OCI-LY3 (cell line): ENCODE measurements around the gene MYLK.
A peak's percentile ranks its signal among the peaks of the same experiment; 100 is the strongest.

Experiments used
- H2AFZ ChIP-seq: fragments of 200-600, 300-600 bp; shearing (Covaris generic); 2 replicates; pipeline ENCODE4 v1.6.0; 2014; ENCODE audit warnings: antibody characterized with exemption, low read depth, low read length
- H3K27ac ChIP-seq: fragments of 200-600, 300-600 bp; sonication (generic); 2 replicates; pipeline ENCODE4 v1.5.1; 2014; ENCODE audit warnings: mild to moderate bottlenecking, low read length, moderate library complexity, mixed read lengths
- H3K27me3 ChIP-seq: fragments of 200-600, 300-600 bp; sonication (generic); 2 replicates; pipeline ENCODE4 v1.6.1; 2014; ENCODE audit warnings: low read depth, low read length, mixed read lengths
- H3K36me3 ChIP-seq: fragments of 200-600, 300-600 bp; sonication (generic); replicated peaks from 2 replicates; pipeline ENCODE3; 2014; ENCODE audit warnings: low read depth, low read length, mixed read lengths
- H3K4me1 ChIP-seq: fragments of 300-600, 200-600 bp; sonication (generic); 2 replicates; pipeline ENCODE4 v1.6.1; 2014; ENCODE audit warnings: low read length, mixed read lengths
- H3K4me2 ChIP-seq: fragments of 200-600, 300-600 bp; sonication (generic); 2 replicates; pipeline ENCODE4 v1.6.1; 2014; ENCODE audit warnings: low read length, mixed read lengths
- H3K4me3 ChIP-seq: fragments of 300-600, 200-600 bp; sonication (generic); 2 replicates; pipeline ENCODE4 v1.5.1; 2014; ENCODE audit warnings: antibody characterized with exemption, mild to moderate bottlenecking, low read length, moderate library complexity
- H3K79me2 ChIP-seq: fragments of 300-600, 200-600 bp; shearing (Covaris generic); 2 replicates; pipeline ENCODE4 v1.6.1; 2014; ENCODE audit warnings: mild to moderate bottlenecking, low read length, mixed read lengths
- H3K9ac ChIP-seq: fragments of 300-600, 200-600 bp; shearing (Covaris generic); 2 replicates; pipeline ENCODE4 v1.6.0; 2014; ENCODE audit warnings: mild to moderate bottlenecking, low read length, moderate library complexity
- H3K9me3 ChIP-seq: fragments of 200-600, 300-600 bp; shearing (Covaris generic); 2 replicates; pipeline ENCODE4 v1.6.1; 2014; ENCODE audit warnings: low read length, mixed read lengths; ENCODE audit not compliant: insufficient read depth
- H4K20me1 ChIP-seq: fragments of 200-600, 300-600 bp; sonication (generic); 2 replicates; pipeline ENCODE4 v1.6.1; 2016; ENCODE audit warnings: low read length, mixed read lengths; ENCODE audit not compliant: insufficient read depth
- CTCF ChIP-seq: fragments of 200-600, 300-600 bp; sonication (generic); IDR thresholded peaks from 2 replicates; pipeline ENCODE4 v1.5.1; 2014; ENCODE audit warnings: antibody characterized with exemption, low read length, low read depth
- EZH2phosphoT487 ChIP-seq: fragments of 200-600 bp; shearing (Covaris generic); IDR thresholded peaks from 2 replicates; pipeline ENCODE4 v1.6.1; 2018; ENCODE audit warnings: antibody characterized with exemption, mixed run types, low read depth

MYLK gene

GRCh38 chr3:123586131-123586530 is 298.0 kb downstream of the MYLK start:
- Histone ChIP-seq H4K20me1 (no peaks in the 10 kb centered on the region), H3K27ac (peak overlapping the region; percentile 68), H3K4me1 (peaks cover 16% of the 10 kb centered on the region; the same call in 1 of the 2 replicates), H3K4me2 (peak overlapping the region; percentile 85), H3K36me3 (peaks cover 41% of the 10 kb centered on the region), H2AFZ (peak overlapping the region; percentile 72; the same call in 1 of the 2 replicates), H3K79me2 (peaks cover 35% of the 10 kb centered on the region), H3K4me3 (peak overlapping the region; percentile 87), H3K9me3 (peaks cover 18% of the 10 kb centered on the region), H3K9ac (peak overlapping the region; percentile 77), H3K27me3 (no peaks in the 10 kb centered on the region)
- no peak for TF ChIP-seq CTCF
- TF ChIP-seq EZH2phosphoT487: no peak

GRCh38 chr3:123584988-123585937 is 298.9 kb downstream of the MYLK start, which contains the start of gene HACD2:
Gene HACD2, minus strand, starts transcription at chr3:123585053. Its CDS starts 26 bp downstream, at chr3:123585027.
- peaks cover 16% of the 10 kb centered on the region; the same call in 1 of the 2 replicates for H3K4me1 ChIP-seq
- TF ChIP-seq CTCF: no peak
- no peak for TF ChIP-seq EZH2phosphoT487
- peak within 1 kb of the TSS; percentile 68 for H3K27ac ChIP-seq
- peaks cover 13% of the 10 kb centered on the region for H3K9me3 ChIP-seq
- H3K9ac ChIP-seq: peak within 1 kb of the TSS; percentile 77
- H3K27me3 ChIP-seq: no peaks in the 10 kb centered on the region
- H3K4me3 ChIP-seq: peak within 1 kb of the TSS; percentile 87
- peaks cover 35% of the 10 kb centered on the region for H3K79me2 ChIP-seq
- H3K36me3 ChIP-seq: peaks cover 32% of the 10 kb centered on the region
- no peaks in the 10 kb centered on the region for H4K20me1 ChIP-seq
- H2AFZ ChIP-seq: peak within 1 kb of the TSS; percentile 72
- H3K4me2 ChIP-seq: peak within 1 kb of the TSS; percentile 85

- H3K4me2 ChIP-seq: peak overlapping the region; percentile 80
- peaks cover 16% of the 10 kb centered on the region; the same call in 1 of the 2 replicates for H3K4me1 ChIP-seq
- peaks cover 25% of the 10 kb centered on the region for H3K36me3 ChIP-seq
- peak; percentile 13 for TF ChIP-seq CTCF
- no peak for TF ChIP-seq EZH2phosphoT487
- peak overlapping the region; percentile 77 for H3K9ac ChIP-seq
- H2AFZ ChIP-seq: peak overlapping the region; percentile 55
- no peaks in the 10 kb centered on the region for H4K20me1 ChIP-seq
- H3K27ac ChIP-seq: peak overlapping the region; percentile 33
- H3K9me3 ChIP-seq: peaks cover 8% of the 10 kb centered on the region
- H3K79me2 ChIP-seq: peaks cover 35% of the 10 kb centered on the region
- no peaks in the 10 kb centered on the region for H3K27me3 ChIP-seq
- peak overlapping the region; percentile 87 for H3K4me3 ChIP-seq
Observed at GRCh38 chr3:123584284-123584987, 299.7 kb downstream of the MYLK start.
